Mammary epithelial cell (primary cell): Measurements from ENCODE around the gene GPR137.

ENCODE experiments used
- EZH2 ChIP-seq: IDR thresholded peaks from 2 replicates; pipeline ENCODE4 v1.6.1; 2012; ENCODE audit warnings: low read length, inconsistent platforms, borderline replicate concordance
- TF ChIP-seq, protein P1 (sequence below), 2 donors: IDR thresholded peaks in 1 of 2; conservative IDR thresholded peaks in 1 of 2; 2 replicates each; pipeline ENCODE4 v1.5.1; 2011 to 2012; ENCODE audit warnings: inconsistent platforms in 2 of 2, low read length in 2 of 2, mild to moderate bottlenecking in 2 of 2, control low read depth in 1 of 2, low read depth in 1 of 2; ENCODE audit not compliant: insufficient read depth in 1 of 2; ENCODE audit errors: extremely low read depth in 1 of 2

DNA sequence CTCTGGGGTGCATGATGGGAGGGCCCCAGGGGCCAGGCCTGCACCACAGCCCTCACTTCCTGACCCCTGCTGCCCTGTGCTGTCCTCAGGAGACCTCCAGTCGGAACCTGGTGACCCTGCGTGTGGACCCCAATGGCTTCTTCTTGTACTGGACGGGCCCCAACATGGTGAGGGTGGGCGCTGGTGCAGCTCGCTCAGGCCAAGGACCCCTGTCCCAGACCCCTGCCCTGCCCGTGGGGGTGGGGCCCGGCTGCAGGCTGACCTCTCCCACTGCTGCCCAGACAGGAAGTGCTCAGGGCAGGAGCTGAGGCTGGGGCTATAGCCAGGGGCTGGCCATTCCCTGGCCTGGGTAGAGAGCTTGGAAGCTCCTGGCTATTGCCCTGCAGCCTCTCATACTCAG, 31.3 kb upstream of the GPR137 start:
- TF ChIP-seq EZH2 = no peak
- TF ChIP-seq, protein P1, sequence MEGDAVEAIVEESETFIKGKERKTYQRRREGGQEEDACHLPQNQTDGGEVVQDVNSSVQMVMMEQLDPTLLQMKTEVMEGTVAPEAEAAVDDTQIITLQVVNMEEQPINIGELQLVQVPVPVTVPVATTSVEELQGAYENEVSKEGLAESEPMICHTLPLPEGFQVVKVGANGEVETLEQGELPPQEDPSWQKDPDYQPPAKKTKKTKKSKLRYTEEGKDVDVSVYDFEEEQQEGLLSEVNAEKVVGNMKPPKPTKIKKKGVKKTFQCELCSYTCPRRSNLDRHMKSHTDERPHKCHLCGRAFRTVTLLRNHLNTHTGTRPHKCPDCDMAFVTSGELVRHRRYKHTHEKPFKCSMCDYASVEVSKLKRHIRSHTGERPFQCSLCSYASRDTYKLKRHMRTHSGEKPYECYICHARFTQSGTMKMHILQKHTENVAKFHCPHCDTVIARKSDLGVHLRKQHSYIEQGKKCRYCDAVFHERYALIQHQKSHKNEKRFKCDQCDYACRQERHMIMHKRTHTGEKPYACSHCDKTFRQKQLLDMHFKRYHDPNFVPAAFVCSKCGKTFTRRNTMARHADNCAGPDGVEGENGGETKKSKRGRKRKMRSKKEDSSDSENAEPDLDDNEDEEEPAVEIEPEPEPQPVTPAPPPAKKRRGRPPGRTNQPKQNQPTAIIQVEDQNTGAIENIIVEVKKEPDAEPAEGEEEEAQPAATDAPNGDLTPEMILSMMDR (conservative IDR thresholded peaks at IDR 0.05 in 1 of 2, IDR thresholded peaks at IDR 0.05 in 1 of 2; ENCODE audit: extremely low read depth in 1 of 2, insufficient read depth in 1 of 2, low read depth in 1 of 2, low read length in 2 of 2) = no peak
